PC-3 (cell line): Measurements from ENCODE around the gene LOX. TPM values are rescaled to one million over a fixed set of nuclear protein-coding genes. Genes with fewer than 3 reads are reported as not detected.

Source experiments
- ATAC-seq: fragments of 200-7000 bp; cut with Tn5 transposase; 2 replicates; pipeline ENCODE4 v1.9.1; 2020; ENCODE audit warnings: mild to moderate bottlenecking, moderate library complexity
- BruUV-seq: library from RNA; stranded (reverse); fragments of 400-500 nt; replicated peaks from 2 replicates; lab custom pipeline; 2021; lab: Mats Ljungman, UMichigan
- CTCF ChIA-PET: fragments of 300-600 bp; sonication (Branson Sonifier 250); formaldehyde crosslinking; loops from one replicate; lab custom pipeline; 2022; ENCODE audit warnings: antibody characterized with exemption; lab: Charles Lee
- POLR2A ChIA-PET: fragments of 300-600 bp; sonication (Branson Sonifier 250); formaldehyde crosslinking; loops from one replicate; lab custom pipeline; 2022; ENCODE audit warnings: antibody characterized with exemption; ENCODE audit not compliant: unreplicated experiment; lab: Charles Lee
- DNase-seq: peaks from one replicate; pipeline ENCODE4 v3.0.0-alpha.2; 2015
- H2AFZ ChIP-seq: fragments of 300-600 bp; sonication (generic); 2 replicates; pipeline ENCODE4 v1.6.0; 2016; ENCODE audit warnings: antibody characterized with exemption, low read length
- H3F3A ChIP-seq: fragments of 300-600 bp; sonication (generic); one replicate; pipeline ENCODE4 v1.6.0; 2017; ENCODE audit warnings: antibody characterized with exemption, low read length, control low read depth, mild to moderate bottlenecking; ENCODE audit not compliant: unreplicated experiment
- H3K27ac ChIP-seq: fragments of 300-600 bp; sonication (generic); 2 replicates; pipeline ENCODE4 v1.5.1; 2016; ENCODE audit warnings: mild to moderate bottlenecking, low read length
- H3K27me3 ChIP-seq: fragments of 300-600 bp; sonication (generic); 2 replicates; pipeline ENCODE4 v1.6.1; 2016; ENCODE audit warnings: low read length, mixed read lengths
- H3K36me3 ChIP-seq: fragments of 300-600 bp; sonication (generic); 2 replicates; pipeline ENCODE4 v1.6.1; 2016; ENCODE audit warnings: low read depth, mixed run types, low read length, mixed read lengths
- H3K4me1 ChIP-seq: fragments of 300-600 bp; sonication (generic); 2 replicates; pipeline ENCODE4 v1.5.1; 2016; ENCODE audit warnings: low read length; ENCODE audit not compliant: insufficient read depth
- H3K4me2 ChIP-seq: fragments of 300-600 bp; sonication (generic); 2 replicates; pipeline ENCODE4 v1.6.0; 2016; ENCODE audit warnings: low read length
- H3K4me3 ChIP-seq: fragments of 300-600 bp; sonication (generic); 2 replicates; pipeline ENCODE4 v1.5.1; 2016; ENCODE audit warnings: mild to moderate bottlenecking, low read length, mixed read lengths
- H3K79me2 ChIP-seq: fragments of 300-600 bp; sonication (generic); 2 replicates; pipeline ENCODE4 v1.6.1; 2017; ENCODE audit warnings: low read length, mixed read lengths
- H3K9ac ChIP-seq: fragments of 300-600 bp; sonication (generic); 2 replicates; pipeline ENCODE4 v1.6.0; 2016; ENCODE audit warnings: mild to moderate bottlenecking, low read length
- H3K9me2 ChIP-seq: fragments of 300-600 bp; sonication (generic); replicated peaks from 2 replicates; pipeline ENCODE4 v1.6.1; 2016; ENCODE audit warnings: mixed run types, low read length, mixed read lengths
- H3K9me3 ChIP-seq: fragments of 300-600 bp; sonication (generic); 2 replicates; pipeline ENCODE4 v1.6.1; 2016; ENCODE audit warnings: low read length, mixed read lengths
- H4K20me1 ChIP-seq: fragments of 300-600 bp; sonication (generic); 2 replicates; pipeline ENCODE4 v1.6.1; 2016; ENCODE audit warnings: low read length, mixed read lengths
- CTCF ChIP-seq: fragments of 300-600 bp; sonication (generic); conservative IDR thresholded peaks from 2 replicates; pipeline ENCODE4 v1.5.1; 2017; ENCODE audit warnings: antibody characterized with exemption, low read depth, mild to moderate bottlenecking, low read length
- EZH2 ChIP-seq: fragments of 300-600 bp; sonication (generic); IDR thresholded peaks from one replicate; pipeline ENCODE4 v1.6.1; 2017; ENCODE audit warnings: antibody characterized with exemption, mild to moderate bottlenecking, low read length; ENCODE audit not compliant: unreplicated experiment
- EZH2phosphoT487 ChIP-seq: fragments of 300-600 bp; sonication (generic); IDR thresholded peaks from 2 replicates; pipeline ENCODE4 v1.6.1; 2018; ENCODE audit warnings: mild to moderate bottlenecking, antibody characterized with exemption, low read length, borderline replicate concordance
- intact Hi-C: fragments of 100-400 bp; cut with micrococcal nuclease; formaldehyde crosslinking; loops from 2 replicates; pipeline ENCODE4 v1.9.0; 2023
- total RNA-seq: library from RNA; depleted of rRNA; stranded (reverse); fragments of >200 nt; gene quantifications from 2 replicates; pipeline ENCODE4 v1.2.3, GENCODE V29; 2014

The LOX gene
- total RNA-seq, 1 experiment from 2014 or later: 0.18 TPM

- H3K4me3 ChIP-seq: no peak overlapping the region
- ChIA-PET POLR2A (no interaction called here), CTCF (no interaction called here)
- H4K20me1 ChIP-seq: no peaks in the 10 kb centered on the region
- H3K27ac ChIP-seq: no peak overlapping the region
- H3K9me3 ChIP-seq: no peaks in the 10 kb centered on the region
- no peak for DNase-seq
- ATAC-seq: no peak
- H2AFZ ChIP-seq: no peak overlapping the region
- no peaks in the 10 kb centered on the region for H3K9me2 ChIP-seq
- H3F3A ChIP-seq: no peaks in the 10 kb centered on the region
- H3K36me3 ChIP-seq: no peaks in the 10 kb centered on the region
- no peaks in the 10 kb centered on the region for H3K27me3 ChIP-seq
- intact Hi-C loops: no loop called here
- H3K79me2 ChIP-seq: no peaks in the 10 kb centered on the region
- no peak overlapping the region for H3K9ac ChIP-seq
- no peaks in the 10 kb centered on the region for H3K4me1 ChIP-seq
- no TSS peak for BruUV-seq
- TF ChIP-seq EZH2phosphoT487: no peak
- TF ChIP-seq EZH2: no peak
- TF ChIP-seq CTCF: no peak
- H3K4me2 ChIP-seq: no peak overlapping the region
Measured at GRCh38 chr5:122112733-122113558, 34.9 kb upstream of the LOX start.

- CTCF ChIA-PET: no interaction called here
Measured at GRCh38 chr5:122112063-122112462, 34.0 kb upstream of the LOX start.

More at GRCh38 chr5:122112063-122112462, 34.0 kb upstream of the LOX start:
- Histone ChIP-seq H4K20me1 (no peaks in the 10 kb centered on the region), H3K4me3 (no peak overlapping the region), H3K36me3 (no peaks in the 10 kb centered on the region), H3K27ac (no peak overlapping the region), H3K4me1 (no peaks in the 10 kb centered on the region), H3K79me2 (no peaks in the 10 kb centered on the region), H3F3A (no peaks in the 10 kb centered on the region), H2AFZ (no peak overlapping the region), H3K27me3 (no peaks in the 10 kb centered on the region), H3K9ac (no peak overlapping the region), H3K4me2 (no peak overlapping the region), H3K9me3 (no peaks in the 10 kb centered on the region), H3K9me2 (no peaks in the 10 kb centered on the region)
- BruUV-seq: no TSS peak
- intact Hi-C loops: no loop called here
- POLR2A ChIA-PET: no interaction called here
- no peak for DNase-seq
- no peak for TF ChIP-seq CTCF
- TF ChIP-seq EZH2phosphoT487: no peak
- no peak for TF ChIP-seq EZH2
- ATAC-seq: no peak
